ENCODE measurements around the gene MCOLN2.
A peak's percentile ranks its signal among the peaks of the same experiment; 100 is the strongest.
"Not testable (repeated sequence)": the region's sequence is repeated elsewhere in the genome, so short reads cannot be mapped to it uniquely, and the experiment has no call there.

Gene MCOLN2

GRCh38 chr1:84996846-84997666, at the start of gene MCOLN2:
Gene MCOLN2, minus strand, starts transcription at chr1:84997113. Its CDS starts 241 bp downstream, at chr1:84996872.
- DNase-seq: peak in 15 of 51 donors; percentile 3 to 44 (median 18)

- DNase-seq: no peak
These were observed 45.5 kb upstream of the MCOLN2 start for GRCh38 chr1:85042413-85042812.

- DNase-seq: no peak
These were observed 44.9 kb upstream of the MCOLN2 start for GRCh38 chr1:85041793-85042192.

GRCh38 chr1:85033221-85033620, 36.3 kb upstream of the MCOLN2 start:
- no peak for DNase-seq

- no peak for DNase-seq
These were observed 33.6 kb upstream of the MCOLN2 start for GRCh38 chr1:85030536-85030935.

GRCh38 chr1:85028151-85028550, 31.2 kb upstream of the MCOLN2 start:
- DNase-seq: no peak

- peak in 1 of 51 donors; percentile 3 for DNase-seq
These were observed 30.5 kb upstream of the MCOLN2 start for GRCh38 chr1:85027242-85027983.

GRCh38 chr1:85025940-85026339, 29.0 kb upstream of the MCOLN2 start:
- no peak for DNase-seq

GRCh38 chr1:85024736-85025135, 27.8 kb upstream of the MCOLN2 start:
- no peak for DNase-seq

GRCh38 chr1:85022700-85023099, 25.8 kb upstream of the MCOLN2 start:
- no peak for DNase-seq

GRCh38 chr1:85019994-85020393, 23.1 kb upstream of the MCOLN2 start:
- no peak for DNase-seq

- DNase-seq: no peak
These were observed 18.9 kb upstream of the MCOLN2 start for GRCh38 chr1:85015826-85016225.

GRCh38 chr1:85005641-85006040, 8.7 kb upstream of the MCOLN2 start:
- DNase-seq: not testable (repeated sequence)

GRCh38 chr1:85001742-85002141, 4.8 kb upstream of the MCOLN2 start:
- no peak for DNase-seq

- DNase-seq: no peak
These were observed 1.8 kb upstream of the MCOLN2 start for GRCh38 chr1:84998642-84999280.

GRCh38 chr1:84997667-84998600, 1.0 kb upstream of the MCOLN2 start:
- peak in 2 of 51 donors; percentile 1 for DNase-seq

GRCh38 chr1:84995484-84996334, 1.2 kb downstream of the MCOLN2 start:
- DNase-seq: no peak

GRCh38 chr1:84991097-84991920, 5.6 kb downstream of the MCOLN2 start:
- DNase-seq: no peak

GRCh38 chr1:84988588-84988987, 8.3 kb downstream of the MCOLN2 start:
- no peak for DNase-seq

All from hypothalamus (tissue), 51 donors.